ENCODE data around the gene PLB1. TPM values are rescaled to one million over a fixed set of nuclear protein-coding genes. Genes with fewer than 3 reads are reported as not detected.

Gene PLB1
- total RNA-seq, 1 donor from 2014 or later: 0.20 TPM

GRCh38 chr2:28564346-28564745 is 68.5 kb downstream of the PLB1 start:
- no peak for DNase-seq (ENCODE audit: low read depth in 2 of 2)

DNA sequence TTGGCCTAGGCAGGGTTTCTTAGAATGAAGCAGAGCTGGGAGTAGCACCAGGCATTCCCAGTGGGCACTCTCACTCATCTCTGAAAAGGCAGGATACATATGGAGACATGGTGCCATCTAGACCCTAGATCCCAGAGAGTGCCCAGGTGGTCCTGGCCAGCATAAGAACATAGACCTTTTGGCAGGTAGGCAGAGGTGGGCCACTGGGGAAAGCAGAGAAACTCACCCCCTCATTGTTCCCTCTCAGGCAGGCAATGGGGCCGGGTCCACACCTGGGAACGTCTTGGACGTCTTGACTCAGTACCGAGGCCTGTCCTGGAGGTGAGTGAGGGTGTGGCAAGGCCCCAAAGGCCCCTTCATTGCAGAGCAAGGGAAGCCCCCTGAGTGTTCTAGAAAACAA is 69.2 kb downstream of the PLB1 start:
- DNase-seq (ENCODE audit: low read depth in 2 of 2): no peak

DNA sequence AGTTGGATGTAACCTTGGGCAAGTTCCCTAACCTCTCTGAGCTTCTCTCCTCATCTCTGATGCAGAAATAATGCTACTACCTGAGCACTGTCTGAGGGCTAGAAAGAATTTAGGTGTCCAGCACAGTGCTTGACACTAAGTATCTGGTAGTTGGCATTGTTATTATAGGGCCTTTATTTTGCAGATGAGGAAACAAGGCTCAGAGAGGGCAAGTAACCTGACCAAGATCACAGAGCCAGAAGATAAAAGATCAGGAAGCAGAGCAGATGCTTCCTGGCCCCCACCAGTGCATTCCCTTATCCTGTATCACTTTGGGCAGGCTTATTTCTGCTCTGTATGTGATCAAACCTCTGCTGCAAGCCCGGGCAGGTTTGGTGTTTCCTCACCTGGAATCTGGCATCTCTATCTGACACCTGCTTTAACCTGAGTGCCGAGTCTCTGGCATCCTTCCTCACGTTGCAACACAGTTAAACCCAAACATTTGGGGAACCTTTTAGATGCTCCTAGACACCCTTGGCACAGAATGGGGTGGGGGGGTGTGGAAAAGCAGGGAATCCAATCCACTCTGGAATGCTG is 69.9 kb downstream of the PLB1 start:
- peak in 1 of 2 donors; percentile 11 for DNase-seq (ENCODE audit: low read depth in 2 of 2)

GRCh38 chr2:28566521-28567041 is 70.7 kb downstream of the PLB1 start:
- DNase-seq (ENCODE audit: low read depth in 2 of 2): peak; percentile 85 to 89

DNA sequence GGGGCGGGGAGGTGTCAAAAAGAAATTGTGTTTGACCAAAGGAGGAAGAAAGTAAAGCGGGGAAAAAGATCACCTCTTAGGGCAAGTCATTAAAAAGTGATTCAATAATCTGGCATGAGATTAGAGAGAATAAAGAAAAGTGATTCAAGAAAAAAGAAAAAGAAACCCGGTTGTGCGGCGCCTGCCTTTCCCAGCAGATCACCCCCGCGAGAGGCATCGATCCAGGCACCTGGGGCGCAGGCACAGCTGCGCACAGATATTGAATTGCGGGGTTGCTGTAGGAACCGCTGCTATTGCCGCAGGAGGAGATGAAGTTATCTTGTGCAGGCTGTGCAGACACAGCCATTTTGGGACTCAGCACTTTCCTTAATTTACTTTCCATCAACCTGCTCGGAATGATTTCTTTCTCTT is 71.2 kb downstream of the PLB1 start:
- peak in 1 of 2 donors; percentile 27 for DNase-seq (ENCODE audit: low read depth in 2 of 2)

DNA sequence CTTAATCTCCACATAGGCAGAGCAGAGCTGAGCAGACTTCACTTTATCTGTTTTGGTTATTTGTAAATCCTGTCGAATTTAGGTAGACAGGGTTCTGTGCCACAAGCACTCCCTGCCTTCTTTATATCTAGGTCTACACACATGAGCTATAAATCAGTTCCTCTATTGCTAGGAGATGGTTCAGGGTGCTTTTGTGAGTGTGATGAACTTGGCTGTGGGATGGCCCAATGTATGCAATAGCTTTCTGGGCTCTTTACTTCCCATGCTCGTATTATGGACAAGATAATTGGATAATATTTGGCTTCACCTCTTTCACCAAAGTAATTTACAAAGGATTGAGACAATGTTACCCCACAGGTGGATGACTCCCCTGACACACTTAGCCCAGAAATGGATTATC is 72.2 kb downstream of the PLB1 start:
- no peak for DNase-seq (ENCODE audit: low read depth in 2 of 2)

DNA sequence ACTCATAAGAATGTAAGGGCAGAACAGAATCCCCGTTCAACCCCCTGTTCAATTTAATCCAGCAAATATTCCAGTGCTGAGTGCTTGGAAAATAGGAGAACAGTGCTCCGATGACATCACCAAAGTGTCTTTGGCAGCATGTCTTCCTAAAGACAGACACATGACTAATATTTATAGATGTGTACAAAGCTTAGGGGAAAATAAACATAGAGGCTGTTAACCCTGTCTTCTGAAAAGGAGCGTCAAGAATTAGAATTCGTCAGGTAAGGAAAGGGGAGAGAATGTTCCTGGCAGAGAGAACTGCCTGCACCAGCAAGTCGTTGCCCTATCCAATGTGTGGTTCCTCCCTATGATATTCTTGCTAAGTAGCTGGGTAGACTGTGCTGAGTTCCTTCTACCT is 72.7 kb downstream of the PLB1 start:
- DNase-seq (ENCODE audit: low read depth in 2 of 2): peak in 1 of 2 donors; percentile 23

- no peak for DNase-seq (ENCODE audit: low read depth in 2 of 2)
Measured at GRCh38 chr2:28570431-28570830, 74.6 kb downstream of the PLB1 start.

GRCh38 chr2:28576714-28577113 is 80.9 kb downstream of the PLB1 start:
- DNase-seq (ENCODE audit: low read depth in 2 of 2): peak in 1 of 2 donors; percentile 30

- DNase-seq (ENCODE audit: low read depth in 2 of 2): no peak
Measured at GRCh38 chr2:28577791-28578680, 82.2 kb downstream of the PLB1 start.

- no peak for DNase-seq (ENCODE audit: low read depth in 2 of 2)
Measured at GRCh38 chr2:28578774-28579173, 82.9 kb downstream of the PLB1 start.

GRCh38 chr2:28579606-28580005 is 83.7 kb downstream of the PLB1 start:
- DNase-seq (ENCODE audit: low read depth in 2 of 2): no peak

- DNase-seq (ENCODE audit: low read depth in 2 of 2): peak in 1 of 2 donors; percentile 10
Measured at GRCh38 chr2:28580078-28580477, 84.2 kb downstream of the PLB1 start.

GRCh38 chr2:28581312-28581711 is 85.5 kb downstream of the PLB1 start:
- DNase-seq (ENCODE audit: low read depth in 2 of 2): no peak

GRCh38 chr2:28582152-28582551 is 86.3 kb downstream of the PLB1 start:
- DNase-seq (ENCODE audit: low read depth in 2 of 2): no peak

GRCh38 chr2:28582595-28582994 is 86.7 kb downstream of the PLB1 start:
- no peak for DNase-seq (ENCODE audit: low read depth in 2 of 2)

DNA sequence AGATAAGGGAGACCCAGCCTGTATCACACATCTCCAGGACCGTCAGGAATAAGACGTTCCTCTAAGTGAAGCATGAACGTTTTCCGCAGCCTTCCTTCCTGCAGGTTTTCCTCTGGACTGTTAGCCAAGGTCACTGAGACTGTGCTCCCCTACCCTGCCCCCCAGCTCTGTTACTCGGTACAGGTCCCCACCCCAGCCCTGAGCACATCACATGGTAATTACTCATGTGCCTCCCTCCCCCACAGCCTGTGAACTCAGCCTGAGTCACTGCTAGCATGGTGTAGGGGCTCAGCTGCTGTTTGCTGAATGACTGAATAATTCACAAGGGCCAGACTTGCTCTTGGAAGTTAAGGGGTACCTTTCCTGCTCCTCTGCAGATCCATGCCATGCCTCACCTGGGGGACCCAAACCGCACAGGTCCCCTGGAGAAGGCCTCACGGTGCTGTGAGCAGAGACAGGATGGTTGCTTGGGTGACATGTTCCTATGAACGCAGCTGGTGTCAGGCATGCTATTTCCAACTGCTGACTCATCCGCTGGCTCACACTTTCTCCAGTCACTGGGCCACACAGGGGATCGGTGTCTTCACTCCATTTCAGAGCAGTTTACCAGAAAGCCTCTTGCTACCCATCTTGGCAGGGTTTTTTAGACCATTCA is 88.2 kb downstream of the PLB1 start:
- peak; percentile 86 to 97 for DNase-seq (ENCODE audit: low read depth in 2 of 2)

DNA sequence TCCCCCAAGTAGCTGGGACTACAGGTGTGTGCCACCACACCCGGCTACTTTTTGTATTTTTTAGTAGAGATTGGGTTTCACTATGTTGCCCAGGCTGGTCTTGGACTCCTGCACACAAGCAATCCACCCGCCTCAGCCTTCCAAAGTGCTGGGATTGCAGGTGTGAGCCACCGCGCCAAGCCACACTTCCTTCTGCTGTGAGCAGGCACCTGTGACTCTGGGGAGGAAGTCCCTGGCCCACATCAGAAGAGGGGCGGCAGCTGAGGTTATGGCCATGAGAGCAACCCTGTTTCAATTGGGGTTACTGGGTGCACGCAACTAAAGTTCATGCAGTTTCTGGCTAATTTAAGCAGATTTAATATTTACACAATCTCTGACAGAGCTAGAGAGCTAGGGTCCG is 91.0 kb downstream of the PLB1 start:
- no peak for DNase-seq (ENCODE audit: low read depth in 2 of 2)

- no peak for DNase-seq (ENCODE audit: low read depth in 2 of 2)
Measured at GRCh38 chr2:28587526-28588291, 91.8 kb downstream of the PLB1 start.

DNA sequence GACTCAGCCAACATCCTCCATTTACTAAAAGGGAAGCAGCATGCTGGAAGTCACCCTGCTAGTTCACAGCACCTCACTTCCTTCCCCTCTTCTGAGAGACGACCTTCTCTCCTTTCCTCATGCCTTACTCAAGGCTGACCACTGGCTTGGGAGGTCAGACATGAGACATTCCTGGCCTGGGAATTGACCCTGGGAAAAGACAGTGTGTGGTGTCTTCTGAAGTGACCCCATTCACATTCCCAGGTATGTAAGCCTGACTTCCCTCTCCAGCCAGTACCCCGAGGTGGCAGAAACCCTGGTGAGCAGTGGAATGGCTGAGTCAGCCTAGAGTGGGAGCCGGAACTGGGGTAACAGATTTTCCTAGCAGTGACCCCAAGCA is 92.4 kb downstream of the PLB1 start:
- DNase-seq (ENCODE audit: low read depth in 2 of 2): peak in 1 of 2 donors; percentile 36

DNA sequence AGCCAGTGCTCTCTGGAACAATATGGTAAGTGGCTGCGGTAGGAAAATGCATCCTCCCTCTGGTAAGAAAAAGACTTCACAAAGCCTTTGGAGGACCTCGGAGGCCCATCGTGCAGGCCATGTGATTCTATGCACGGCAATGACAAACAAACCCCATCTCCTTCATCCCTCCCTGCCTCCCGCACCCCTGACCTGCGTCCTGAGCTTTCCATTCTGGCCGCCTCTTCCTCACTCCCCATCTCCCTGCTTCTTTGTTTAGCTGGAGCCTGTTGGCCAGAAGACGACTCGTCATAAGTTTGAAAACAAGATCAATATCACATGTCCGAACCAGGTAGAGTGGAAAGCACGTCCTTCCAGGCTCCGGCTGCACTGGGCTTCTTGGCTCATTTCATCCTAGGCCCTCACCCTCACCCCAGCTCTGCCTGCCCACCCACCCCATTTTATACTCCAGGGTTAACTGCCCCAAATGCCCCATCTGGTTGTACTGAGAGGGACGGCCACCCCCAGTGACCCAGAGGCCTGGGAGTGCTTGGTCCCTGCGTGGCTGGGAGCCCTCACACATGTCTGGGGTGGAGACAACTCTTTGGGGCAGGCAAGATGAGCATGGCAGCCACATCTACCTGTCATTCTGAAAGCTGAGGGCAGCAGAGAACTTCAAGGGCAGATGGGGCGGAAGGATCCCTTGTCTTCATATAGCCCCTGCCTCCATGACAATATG is 94.0 kb downstream of the PLB1 start:
- no peak for DNase-seq (ENCODE audit: low read depth in 2 of 2)
